Sciatic nerve (tissue), 2 donors: Measurements from ENCODE around the gene CNIH2. TPM values are rescaled to one million over a fixed set of nuclear protein-coding genes. Genes with fewer than 3 reads are reported as not detected.
A peak's percentile ranks its signal among the peaks of the same experiment; 100 is the strongest.

Experiments
- ATAC-seq: fragments of 200-7000 bp; cut with Tn5 transposase; one replicate; pipeline ENCODE4 v1.9.1; 2020; ENCODE audit warnings: mild to moderate bottlenecking, moderate library complexity
- DNase-seq: peaks from one replicate; pipeline ENCODE4 v3.0.0-alpha.2; 2020; ENCODE audit warnings: low spot score
- intact Hi-C: fragments of 100-400 bp; cut with DNase I; formaldehyde crosslinking; loops from one replicate; pipeline ENCODE4 v1.14.2; 2022
- total RNA-seq: library from RNA; stranded (reverse); fragmentation: NEBNext Ultra II Directional; extraction: Animal tissue kit (Norgen Biotek cat#: 25700); gene quantifications from one replicate; pipeline ENCODE4 v1.2.1, GENCODE V29; 2021
- donor health status: DM: no; HTN: no; CAD: no.
- donor health status: DM: no; HTN: no; CAD: no.

CNIH2 gene
- total RNA-seq, 1 donor from 2014 or later = 1.3 TPM

- intact Hi-C loops = no loop called here
- DNase-seq (no peak), ATAC-seq (peak; percentile 79)
These were observed 44.9 kb downstream of the CNIH2 start for GRCh38 chr11:66322732-66323427.

- no peak for ATAC-seq
- intact Hi-C loops = no loop called here
- no peak for DNase-seq
These were observed 45.7 kb downstream of the CNIH2 start for GRCh38 chr11:66323684-66324083.

GRCh38 chr11:66324664-66325063, 46.7 kb downstream of the CNIH2 start:
- DNase-seq (no peak), ATAC-seq (no peak)
- intact Hi-C loops = no loop called here

GRCh38 chr11:66325263-66325671, 47.3 kb downstream of the CNIH2 start:
- DNase-seq (no peak), ATAC-seq (no peak)

GRCh38 chr11:66326261-66327111, 48.5 kb downstream of the CNIH2 start:
- no peak for DNase-seq
- intact Hi-C loops = no loop called here
- peak; percentile 38 for ATAC-seq

More at GRCh38 chr11:66325263-66325671, 47.3 kb downstream of the CNIH2 start:
- intact Hi-C loops = no loop called here

- intact Hi-C loops = no loop called here
- ATAC-seq = peak; percentile 51
- DNase-seq = no peak
These were observed 49.4 kb downstream of the CNIH2 start for GRCh38 chr11:66327171-66328030.

GRCh38 chr11:66328031-66328301, 50.0 kb downstream of the CNIH2 start:
- intact Hi-C loops = no loop called here
- ATAC-seq (no peak), DNase-seq (no peak)

- intact Hi-C loops = no loop called here
- peak; percentile 88 for ATAC-seq
- DNase-seq = peak; percentile 86
These were observed 50.5 kb downstream of the CNIH2 start for GRCh38 chr11:66328302-66329144.

- ATAC-seq (no peak), DNase-seq (no peak)
- intact Hi-C loops = no loop called here
These were observed 51.2 kb downstream of the CNIH2 start for GRCh38 chr11:66329165-66329673.

- ATAC-seq (no peak), DNase-seq (no peak)
- intact Hi-C loops = no loop called here
These were observed 53.0 kb downstream of the CNIH2 start for GRCh38 chr11:66330931-66331330.

GRCh38 chr11:66331542-66332370, 53.8 kb downstream of the CNIH2 start:
- intact Hi-C loops = no loop called here
- ATAC-seq (no peak), DNase-seq (no peak)

- ATAC-seq (no peak), DNase-seq (no peak)
- intact Hi-C loops = no loop called here
These were observed 54.6 kb downstream of the CNIH2 start for GRCh38 chr11:66332371-66333219.

GRCh38 chr11:66333220-66333877, 55.4 kb downstream of the CNIH2 start:
- no peak for DNase-seq
- no peak for ATAC-seq
- intact Hi-C loops = no loop called here
